Loucy (cell line): ENCODE data around the gene RMRP.

ENCODE experiments used
- EZH2phosphoT487 ChIP-seq: fragments of 200-600 bp; IDR thresholded peaks from 2 replicates; pipeline ENCODE4 v1.6.1; 2018; ENCODE audit warnings: antibody characterized with exemption, mild to moderate bottlenecking, moderate library complexity, borderline replicate concordance
- TF ChIP-seq, protein P1 (sequence below): fragments of 200-600 bp; sonication (generic); conservative IDR thresholded peaks from 2 replicates; pipeline ENCODE4 v1.5.1; 2014; ENCODE audit warnings: mild to moderate bottlenecking, antibody characterized with exemption, low read length

DNA sequence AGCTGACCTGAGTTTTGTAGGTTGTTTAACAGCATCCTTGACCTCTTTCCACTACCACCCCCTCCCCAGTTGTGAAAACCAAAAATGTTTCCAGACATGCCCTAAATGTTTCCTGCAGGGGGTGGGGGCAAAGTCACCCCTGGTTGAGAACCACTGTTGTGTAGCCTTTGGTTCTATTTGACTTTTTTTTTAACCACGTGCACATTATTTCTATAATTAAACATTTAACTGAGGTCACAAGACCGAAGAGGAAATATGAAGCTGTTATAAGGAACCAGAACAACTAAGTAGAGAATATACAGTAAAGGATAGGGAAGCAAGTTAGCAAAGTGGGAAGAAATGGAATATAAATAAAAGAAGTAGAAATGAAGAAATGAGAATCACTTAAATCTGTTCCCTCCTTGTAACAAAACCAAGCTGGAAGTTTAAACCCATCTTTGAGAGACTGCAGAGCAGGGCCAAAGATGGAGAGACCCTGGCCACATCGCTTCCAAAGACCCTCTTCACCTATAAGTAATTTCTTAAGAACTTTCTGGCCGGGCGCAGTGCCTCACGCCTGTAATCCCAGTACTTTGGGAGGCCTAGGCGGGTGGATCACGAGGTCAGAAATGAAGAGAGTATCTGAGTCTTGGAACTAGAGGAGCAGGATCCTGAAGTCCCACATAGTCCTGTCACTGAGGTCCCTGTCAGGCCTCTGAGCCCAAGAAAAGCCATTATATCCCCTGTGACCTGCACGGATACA lies 21.5 kb downstream of the RMRP start:
- TF ChIP-seq, protein P1, sequence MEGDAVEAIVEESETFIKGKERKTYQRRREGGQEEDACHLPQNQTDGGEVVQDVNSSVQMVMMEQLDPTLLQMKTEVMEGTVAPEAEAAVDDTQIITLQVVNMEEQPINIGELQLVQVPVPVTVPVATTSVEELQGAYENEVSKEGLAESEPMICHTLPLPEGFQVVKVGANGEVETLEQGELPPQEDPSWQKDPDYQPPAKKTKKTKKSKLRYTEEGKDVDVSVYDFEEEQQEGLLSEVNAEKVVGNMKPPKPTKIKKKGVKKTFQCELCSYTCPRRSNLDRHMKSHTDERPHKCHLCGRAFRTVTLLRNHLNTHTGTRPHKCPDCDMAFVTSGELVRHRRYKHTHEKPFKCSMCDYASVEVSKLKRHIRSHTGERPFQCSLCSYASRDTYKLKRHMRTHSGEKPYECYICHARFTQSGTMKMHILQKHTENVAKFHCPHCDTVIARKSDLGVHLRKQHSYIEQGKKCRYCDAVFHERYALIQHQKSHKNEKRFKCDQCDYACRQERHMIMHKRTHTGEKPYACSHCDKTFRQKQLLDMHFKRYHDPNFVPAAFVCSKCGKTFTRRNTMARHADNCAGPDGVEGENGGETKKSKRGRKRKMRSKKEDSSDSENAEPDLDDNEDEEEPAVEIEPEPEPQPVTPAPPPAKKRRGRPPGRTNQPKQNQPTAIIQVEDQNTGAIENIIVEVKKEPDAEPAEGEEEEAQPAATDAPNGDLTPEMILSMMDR, result no peak
- TF ChIP-seq EZH2phosphoT487, result no peak
